Stomach smooth muscle (tissue), 2 donors: ENCODE data around the gene ATAD3C.
"Not testable (repeated sequence)": the region's sequence is repeated elsewhere in the genome, so short reads cannot be mapped to it uniquely, and the experiment has no call there.

Experiments
- H3K27ac ChIP-seq: one replicate; pipeline ENCODE4 v1.7.0; 2013; ENCODE audit warnings: mild to moderate bottlenecking, low read length, inconsistent platforms
- H3K27me3 ChIP-seq, 2 donors: one replicate each; pipeline ENCODE4 v1.7.0; 2013; ENCODE audit warnings: low read length in 2 of 2; ENCODE audit not compliant: insufficient read depth in 2 of 2, control insufficient read depth in 1 of 2
- H3K36me3 ChIP-seq, 2 donors: one replicate each; pipeline ENCODE4 v1.7.0; 2013; ENCODE audit warnings: low read length in 2 of 2; ENCODE audit not compliant: control insufficient read depth in 2 of 2, insufficient read depth in 2 of 2
- H3K4me1 ChIP-seq: one replicate; pipeline ENCODE4 v1.7.0; 2013; ENCODE audit warnings: low read length; ENCODE audit not compliant: control insufficient read depth, insufficient read depth
- H3K4me3 ChIP-seq, 2 donors: one replicate each; pipeline ENCODE4 v1.7.0; 2013; ENCODE audit warnings: low read length in 2 of 2
- H3K9ac ChIP-seq, 2 donors: one replicate each; pipeline ENCODE4 v1.7.0; 2013; ENCODE audit warnings: low read length in 2 of 2, mild to moderate bottlenecking in 1 of 2
- H3K9me3 ChIP-seq, 2 donors: one replicate each; pipeline ENCODE4 v1.7.0; 2013; ENCODE audit warnings: low read length in 2 of 2; ENCODE audit not compliant: control insufficient read depth in 2 of 2
- donor health status: healthy.
- donor health status: Pancreatic carcinoma.

The ATAD3C gene

GRCh38 chr1:1463312-1463711 is 13.8 kb downstream of the ATAD3C start:
- Histone ChIP-seq H3K9me3 (no peaks in the 10 kb centered on the region), H3K9ac (no peak overlapping the region), H3K27me3 (peaks cover 0 to 2% of the 10 kb centered on the region in 2 donors), H3K4me1 (no peaks in the 10 kb centered on the region), H3K4me3 (no peak overlapping the region), H3K36me3 (no peaks in the 10 kb centered on the region), H3K27ac (no peak overlapping the region)

GRCh38 chr1:1468196-1468985 is 18.9 kb downstream of the ATAD3C start:
- not testable (repeated sequence) for H3K9ac ChIP-seq, H3K36me3 ChIP-seq, H3K4me3 ChIP-seq

GRCh38 chr1:1470626-1471388 is 21.3 kb downstream of the ATAD3C start:
- Histone ChIP-seq H3K36me3 (no peaks in the 10 kb centered on the region), H3K4me3 (peak overlapping the region; percentile 71 to 83), H3K9me3 (no peaks in the 10 kb centered on the region), H3K9ac (peak overlapping the region; percentile 80 to 83), H3K27me3 (no peaks in the 10 kb centered on the region), H3K4me1 (peaks cover 23% of the 10 kb centered on the region), H3K27ac (peak overlapping the region; percentile 74)

More at GRCh38 chr1:1468196-1468985, 18.9 kb downstream of the ATAD3C start:
- H3K27ac ChIP-seq, H3K9me3 ChIP-seq, H3K27me3 ChIP-seq: not testable (repeated sequence)
- peaks cover 17% of the 10 kb centered on the region for H3K4me1 ChIP-seq

GRCh38 chr1:1471389-1472052 is 22.0 kb downstream of the ATAD3C start, which contains the start of gene ATAD3B:
ATAD3B (plus strand) TSS chr1:1471765; CDS start chr1:1471885, 120 bp downstream.
- peak within 1 kb of the TSS; percentile 71 to 83 for H3K4me3 ChIP-seq
- peaks cover 23% of the 10 kb centered on the region for H3K4me1 ChIP-seq
- H3K36me3 ChIP-seq, result no peaks in the 10 kb centered on the region
- peak within 1 kb of the TSS; percentile 80 to 83 for H3K9ac ChIP-seq
- H3K9me3 ChIP-seq, result no peaks in the 10 kb centered on the region
- H3K27ac ChIP-seq, result peak within 1 kb of the TSS; percentile 74
- H3K27me3 ChIP-seq, result no peaks in the 10 kb centered on the region

- not testable (repeated sequence) for H3K36me3 ChIP-seq, H3K9me3 ChIP-seq, H3K27me3 ChIP-seq, H3K27ac ChIP-seq
- Histone ChIP-seq H3K4me3 (peak overlapping the region; percentile 60 to 83), H3K4me1 (peaks cover 23% of the 10 kb centered on the region), H3K9ac (peak overlapping the region; percentile 13 to 42)
Measured at GRCh38 chr1:1472053-1472876, 22.8 kb downstream of the ATAD3C start.

- not testable (repeated sequence) for H3K4me3 ChIP-seq, H3K27me3 ChIP-seq, H3K27ac ChIP-seq, H3K9ac ChIP-seq, H3K9me3 ChIP-seq
- peaks cover 15 to 16% of the 10 kb centered on the region in 2 donors for H3K36me3 ChIP-seq
- H3K4me1 ChIP-seq, result peaks cover 16% of the 10 kb centered on the region
Measured at GRCh38 chr1:1476011-1476410, 26.5 kb downstream of the ATAD3C start.

GRCh38 chr1:1477206-1477605 is 27.7 kb downstream of the ATAD3C start:
- H3K9ac ChIP-seq, result no peak overlapping the region
- peaks cover 15 to 17% of the 10 kb centered on the region in 2 donors for H3K36me3 ChIP-seq
- no peak overlapping the region for H3K4me3 ChIP-seq
- H3K27me3 ChIP-seq, result no peaks in the 10 kb centered on the region
- peaks cover 13% of the 10 kb centered on the region for H3K4me1 ChIP-seq
- H3K27ac ChIP-seq, result no peak overlapping the region
- no peaks in the 10 kb centered on the region for H3K9me3 ChIP-seq

- H3K27ac ChIP-seq, result no peak overlapping the region
- H3K27me3 ChIP-seq, result no peaks in the 10 kb centered on the region
- no peaks in the 10 kb centered on the region for H3K4me1 ChIP-seq
- no peaks in the 10 kb centered on the region for H3K9me3 ChIP-seq
- H3K9ac ChIP-seq, result no peak overlapping the region
- H3K36me3 ChIP-seq, result peaks cover 23 to 29% of the 10 kb centered on the region in 2 donors
- no peak overlapping the region for H3K4me3 ChIP-seq
Measured at GRCh38 chr1:1479547-1480487, 30.3 kb downstream of the ATAD3C start.

GRCh38 chr1:1480488-1480867 is 31.0 kb downstream of the ATAD3C start:
- H3K4me1 ChIP-seq, H3K4me3 ChIP-seq, H3K9me3 ChIP-seq, H3K27me3 ChIP-seq, H3K27ac ChIP-seq, H3K9ac ChIP-seq: not testable (repeated sequence)
- H3K36me3 ChIP-seq, result peaks cover 23 to 29% of the 10 kb centered on the region in 2 donors
